Right renal cortex interstitium (tissue), 3 donors: ENCODE data around the gene MXD4. TPM values are rescaled to one million over a fixed set of nuclear protein-coding genes. Genes with fewer than 3 reads are reported as not detected.
"Not testable (repeated sequence)": the region's sequence is repeated elsewhere in the genome, so short reads cannot be mapped to it uniquely, and the experiment has no call there.

Source experiments
- DNase-seq, 3 donors: peaks; one replicate each; pipeline ENCODE4 v3.0.0-alpha.2; 2013; ENCODE audit warnings: low read depth in 3 of 3, low spot score in 2 of 3
- polyA plus RNA-seq, 3 donors: library from polyadenylated mRNA; unstranded; fragments of 120-200 nt; gene quantifications; one replicate each; pipeline ENCODE4 v1.2.1, GENCODE V29; 2013; ENCODE audit not compliant: insufficient read length in 3 of 3

The MXD4 gene
- polyA plus RNA-seq, 3 donors = 46.4 to 46.8 (median 46.7) TPM

GRCh38 chr4:2241003-2241402 lies 20.9 kb downstream of the MXD4 start:
- DNase-seq = no peak

GRCh38 chr4:2236944-2237666 lies 24.8 kb downstream of the MXD4 start:
- DNase-seq = no peak

GRCh38 chr4:2231082-2231481 lies 30.8 kb downstream of the MXD4 start:
- no peak for DNase-seq

GRCh38 chr4:2226261-2226660 lies 35.6 kb downstream of the MXD4 start:
- DNase-seq = no peak

- no peak for DNase-seq
These were observed 39.1 kb downstream of the MXD4 start for GRCh38 chr4:2222838-2223237.

- not testable (repeated sequence) for DNase-seq
These were observed 40.5 kb downstream of the MXD4 start for GRCh38 chr4:2221378-2221777.

- DNase-seq = peak in 1 of 3 donors; percentile 46
These were observed 41.8 kb downstream of the MXD4 start for GRCh38 chr4:2220016-2220630.

- DNase-seq = no peak
These were observed 42.6 kb downstream of the MXD4 start for GRCh38 chr4:2219233-2219760.

GRCh38 chr4:2218436-2218835 lies 43.5 kb downstream of the MXD4 start:
- no peak for DNase-seq

GRCh38 chr4:2217726-2218125 lies 44.2 kb downstream of the MXD4 start:
- DNase-seq = no peak

GRCh38 chr4:2212831-2213230 lies 49.1 kb downstream of the MXD4 start:
- DNase-seq = no peak

- DNase-seq = not testable (repeated sequence)
These were observed 59.1 kb downstream of the MXD4 start for GRCh38 chr4:2202789-2203188.

Other genes starting within 250 kb of the MXD4 start
- 1 to 10 TPM; 5.6 to 7.6 (median 7.3) TPM for gene NAT8L, start 202.8 kb downstream of the MXD4 start, polyA plus RNA-seq
- gene HAUS3, start 20.0 kb downstream of the MXD4 start, polyA plus RNA-seq = 10 to 100 TPM; 17.0 to 21.1 (median 19.7) TPM
- gene POLN, start 20.0 kb downstream of the MXD4 start, polyA plus RNA-seq = 1 to 10 TPM; 2.5 to 3.3 (median 2.8) TPM
- 1 to 10 TPM; 1.7 to 1.8 (median 1.8) TPM for gene ZFYVE28, start 156.5 kb upstream of the MXD4 start, polyA plus RNA-seq
- under 1 TPM; 0.55 to 0.69 (median 0.57) TPM for gene CFAP99, start 156.8 kb upstream of the MXD4 start, polyA plus RNA-seq
- 10 to 100 TPM; 61.3 to 68.2 (median 67.4) TPM for gene RNF4, start 207.0 kb upstream of the MXD4 start, polyA plus RNA-seq